Activated CD4-positive, CD25-positive, alpha-beta regulatory T cell treated with anti-CD3 and anti-CD28 coated beads, Interleukin-2, amount 50 U/mL, for 72 hours (primary cell): Measurements from ENCODE around the gene CALM3.
"Not testable (repeated sequence)": the region's sequence is repeated elsewhere in the genome, so short reads cannot be mapped to it uniquely, and the experiment has no call there.

ENCODE experiments used
- DNase-seq: peaks from one replicate; pipeline ENCODE4 v3.0.0; 2021

The CALM3 gene

GRCh38 chr19:46601318-46602224 is at the start of gene CALM3:
CALM3 (plus strand) TSS chr19:46601330; CDS start chr19:46601435, 105 bp downstream.
- DNase-seq, result peak; percentile 37

GRCh38 chr19:46552891-46553290 is 48.2 kb upstream of the CALM3 start:
- no peak for DNase-seq

- no peak for DNase-seq
Observed at GRCh38 chr19:46554161-46554560, 47.0 kb upstream of the CALM3 start.

GRCh38 chr19:46555628-46556280 is 45.4 kb upstream of the CALM3 start:
- DNase-seq, result no peak

- not testable (repeated sequence) for DNase-seq
Observed at GRCh38 chr19:46556471-46556870, 44.7 kb upstream of the CALM3 start.

- DNase-seq, result no peak
Observed at GRCh38 chr19:46559203-46559602, 41.9 kb upstream of the CALM3 start.

GRCh38 chr19:46559675-46560074 is 41.5 kb upstream of the CALM3 start:
- DNase-seq, result not testable (repeated sequence)

GRCh38 chr19:46564701-46565100 is 36.4 kb upstream of the CALM3 start:
- no peak for DNase-seq

GRCh38 chr19:46571495-46571894 is 29.6 kb upstream of the CALM3 start:
- no peak for DNase-seq

GRCh38 chr19:46573679-46574498 is 27.2 kb upstream of the CALM3 start:
- DNase-seq, result no peak

GRCh38 chr19:46574533-46574932 is 26.6 kb upstream of the CALM3 start:
- no peak for DNase-seq

- no peak for DNase-seq
Observed at GRCh38 chr19:46578450-46578849, 22.7 kb upstream of the CALM3 start.

GRCh38 chr19:46579361-46579879 is 21.7 kb upstream of the CALM3 start:
- DNase-seq, result no peak

GRCh38 chr19:46580247-46580646 is 20.9 kb upstream of the CALM3 start:
- no peak for DNase-seq

- no peak for DNase-seq
Observed at GRCh38 chr19:46585539-46585938, 15.6 kb upstream of the CALM3 start.

- no peak for DNase-seq
Observed at GRCh38 chr19:46586294-46586693, 14.8 kb upstream of the CALM3 start.

- no peak for DNase-seq
Observed at GRCh38 chr19:46587861-46588260, 13.3 kb upstream of the CALM3 start.

GRCh38 chr19:46591254-46591653 is 9.9 kb upstream of the CALM3 start:
- DNase-seq, result no peak

- no peak for DNase-seq
Observed at GRCh38 chr19:46591870-46592269, 9.3 kb upstream of the CALM3 start.

- DNase-seq, result no peak
Observed at GRCh38 chr19:46596008-46596407, 5.1 kb upstream of the CALM3 start.

GRCh38 chr19:46598372-46598917 is 2.7 kb upstream of the CALM3 start:
- DNase-seq, result no peak

- DNase-seq, result no peak
Observed at GRCh38 chr19:46599716-46600373, 1.3 kb upstream of the CALM3 start.
